HEK293 (cell line): Measurements from ENCODE around the gene PYGO2.

ENCODE experiments used
- ELK4 ChIP-seq: IDR thresholded peaks from 2 replicates; pipeline ENCODE4 v1.6.1; 2011; ENCODE audit warnings: mild to moderate bottlenecking, low read depth, low read length, borderline replicate concordance
- GLIS1 ChIP-seq: fragments of 450-650 bp; formaldehyde crosslinking; IDR thresholded peaks from 2 replicates; pipeline ENCODE4 v1.5.1; 2016; ENCODE audit warnings: missing biosample characterization, missing genetic modification characterization
- GLIS2 ChIP-seq: fragments of 450-650 bp; formaldehyde crosslinking; IDR thresholded peaks from 2 replicates; pipeline ENCODE4 v1.5.1; 2016; ENCODE audit warnings: missing biosample characterization, missing genetic modification characterization
- INSM2 ChIP-seq: fragments of 450-650 bp; formaldehyde crosslinking; IDR thresholded peaks from 2 replicates; pipeline ENCODE4 v1.5.1; 2016; ENCODE audit warnings: missing biosample characterization, missing genetic modification characterization
- KLF8 ChIP-seq: fragments of 450-650 bp; formaldehyde crosslinking; IDR thresholded peaks from 2 replicates; pipeline ENCODE4 v1.5.1; 2016; ENCODE audit warnings: missing biosample characterization, missing genetic modification characterization
- PRDM1 ChIP-seq: fragments of 450-650 bp; formaldehyde crosslinking; IDR thresholded peaks from 2 replicates; pipeline ENCODE4; 2016; ENCODE audit warnings: missing biosample characterization, missing genetic modification characterization
- SP2 ChIP-seq: fragments of 450-650 bp; formaldehyde crosslinking; IDR thresholded peaks from 2 replicates; pipeline ENCODE4 v1.5.1; 2016; ENCODE audit warnings: missing biosample characterization, missing genetic modification characterization
- SP3 ChIP-seq: fragments of 450-650 bp; formaldehyde crosslinking; IDR thresholded peaks from 2 replicates; pipeline ENCODE4 v1.5.1; 2016; ENCODE audit warnings: missing biosample characterization, missing genetic modification characterization
- SP7 ChIP-seq: fragments of 450-650 bp; formaldehyde crosslinking; IDR thresholded peaks from 2 replicates; pipeline ENCODE4 v1.5.1; 2016; ENCODE audit warnings: missing biosample characterization, missing genetic modification characterization
- TCF7L2 ChIP-seq: IDR thresholded peaks from 2 replicates; pipeline ENCODE4 v1.6.1; 2011; ENCODE audit warnings: low read depth, mild to moderate bottlenecking, inconsistent platforms, low read length, moderate library complexity, borderline replicate concordance
- ZBTB20 ChIP-seq: fragments of 450-650 bp; formaldehyde crosslinking; IDR thresholded peaks from 2 replicates; pipeline ENCODE4 v1.5.1; 2016; ENCODE audit warnings: missing biosample characterization, missing genetic modification characterization
- ZBTB26 ChIP-seq: fragments of 450-650 bp; formaldehyde crosslinking; optimal IDR thresholded peaks from 2 replicates; pipeline ENCODE3; 2016; ENCODE audit warnings: missing biosample characterization, mild to moderate bottlenecking, missing genetic modification characterization
- ZBTB44 ChIP-seq: fragments of 450-650 bp; IDR thresholded peaks from 2 replicates; pipeline ENCODE4 v1.5.1; 2018; ENCODE audit warnings: missing biosample characterization, mild to moderate bottlenecking, missing genetic modification characterization
- ZBTB8A ChIP-seq: fragments of 450-650 bp; formaldehyde crosslinking; IDR thresholded peaks from 2 replicates; pipeline ENCODE4 v1.5.1; 2016; ENCODE audit warnings: missing biosample characterization, missing genetic modification characterization
- ZFHX2 ChIP-seq: fragments of 450-650 bp; formaldehyde crosslinking; conservative IDR thresholded peaks from 2 replicates; pipeline ENCODE4 v1.5.1; 2016; ENCODE audit warnings: missing biosample characterization, missing genetic modification characterization
- ZNF157 ChIP-seq: fragments of 450-650 bp; formaldehyde crosslinking; IDR thresholded peaks from 2 replicates; pipeline ENCODE4 v1.5.1; 2016; ENCODE audit warnings: missing biosample characterization, missing genetic modification characterization
- ZNF23 ChIP-seq: fragments of 450-650 bp; formaldehyde crosslinking; IDR thresholded peaks from 2 replicates; pipeline ENCODE4 v1.5.1; 2016; ENCODE audit warnings: missing biosample characterization, missing genetic modification characterization, borderline replicate concordance
- ZNF335 ChIP-seq: fragments of 450-650 bp; formaldehyde crosslinking; conservative IDR thresholded peaks from 2 replicates; pipeline ENCODE4 v1.5.1; 2016; ENCODE audit warnings: missing biosample characterization, missing genetic modification characterization
- ZNF366 ChIP-seq: fragments of 450-650 bp; formaldehyde crosslinking; conservative IDR thresholded peaks from 2 replicates; pipeline ENCODE4 v1.5.1; 2016; ENCODE audit warnings: missing biosample characterization, missing genetic modification characterization
- ZNF391 ChIP-seq: fragments of 450-650 bp; formaldehyde crosslinking; IDR thresholded peaks from 2 replicates; pipeline ENCODE4 v1.5.1; 2016; ENCODE audit warnings: low read depth, missing biosample characterization, missing genetic modification characterization, borderline replicate concordance
- ZNF518A ChIP-seq: fragments of 450-650 bp; formaldehyde crosslinking; conservative IDR thresholded peaks from 2 replicates; pipeline ENCODE4 v1.5.1; 2016; ENCODE audit warnings: low read depth, missing biosample characterization, missing genetic modification characterization
- ZNF561 ChIP-seq: fragments of 450-650 bp; IDR thresholded peaks from 2 replicates; pipeline ENCODE4 v1.5.1; 2018; ENCODE audit warnings: missing biosample characterization, missing genetic modification characterization, borderline replicate concordance
- ZNF639 ChIP-seq: fragments of 450-650 bp; formaldehyde crosslinking; IDR thresholded peaks from 2 replicates; pipeline ENCODE4 v1.5.1; 2016; ENCODE audit warnings: missing biosample characterization, missing genetic modification characterization
- ZNF76 ChIP-seq: fragments of 450-650 bp; formaldehyde crosslinking; IDR thresholded peaks from 2 replicates; pipeline ENCODE4; 2016; ENCODE audit warnings: low read depth, missing biosample characterization, missing genetic modification characterization, borderline replicate concordance
- ZNF843 ChIP-seq: fragments of 450-650 bp; formaldehyde crosslinking; IDR thresholded peaks from 2 replicates; pipeline ENCODE4 v1.5.1; 2016; ENCODE audit warnings: missing biosample characterization, missing genetic modification characterization
- ZSCAN4 ChIP-seq: fragments of 450-650 bp; formaldehyde crosslinking; IDR thresholded peaks from 2 replicates; pipeline ENCODE4 v1.5.1; 2017; ENCODE audit warnings: missing biosample characterization, missing genetic modification characterization

Gene PYGO2

GRCh38 chr1:154974102-154974807, 12.7 kb upstream of the PYGO2 start, which contains the start of gene CKS1B (continued):
- no peak for TF ChIP-seq ZBTB44
- no peak for TF ChIP-seq ZSCAN4 (tag by site-specific recombination)
- peak; percentile 98 for TF ChIP-seq TCF7L2
- TF ChIP-seq SP7 (tag by site-specific recombination), result peak; percentile 40; the same call in 1 of the 2 replicates
- no peak for TF ChIP-seq ZNF23
- peak; percentile 99 for TF ChIP-seq ZBTB20 (tag by site-specific recombination)
- peak; percentile 72; the same call in 1 of the 2 replicates for TF ChIP-seq ZNF561
- TF ChIP-seq INSM2 (tag by site-specific recombination), result 0 out of 2 replicates have a peak, but pooled peaks have one; percentile 60
- peak; percentile 96 for TF ChIP-seq SP2 (tag by site-specific recombination)
- peak; percentile 9; the same call in 1 of the 2 replicates for TF ChIP-seq GLIS2 (tag by site-specific recombination)
- TF ChIP-seq ZNF157, result no peak
- TF ChIP-seq ZNF391 (tag by site-specific recombination), result peak; percentile 17; the same call in 1 of the 2 replicates
- peak; percentile 11; the same call in 1 of the 2 replicates for TF ChIP-seq KLF8
- TF ChIP-seq ELK4, result peak; percentile 84
- peak; percentile 97 for TF ChIP-seq PRDM1 (tag by site-specific recombination)
- 0 out of 2 replicates have a peak, but pooled peaks have one; percentile 19 for TF ChIP-seq GLIS1 (tag by site-specific recombination)
- TF ChIP-seq ZNF639, result peak; percentile 69
- TF ChIP-seq ZNF366 (tag by site-specific recombination), result peak; percentile 95
- TF ChIP-seq ZBTB8A (tag by site-specific recombination), result no peak; the same call in 1 of the 2 replicates
- TF ChIP-seq ZNF518A (tag by site-specific recombination), result peak; percentile 88
- TF ChIP-seq ZNF843 (tag by site-specific recombination), result peak; percentile 47; the same call in 1 of the 2 replicates
- TF ChIP-seq ZNF335 (tag by site-specific recombination), result peak; percentile 92
- peak; percentile 90 for TF ChIP-seq ZFHX2 (tag by site-specific recombination)
- peak; percentile 98 for TF ChIP-seq SP3 (tag by site-specific recombination)
- peak; percentile 11 for TF ChIP-seq ZNF76 (tag by site-specific recombination)
- peak; percentile 79 for TF ChIP-seq ZBTB26 (tag by site-specific recombination)
